Measurements from ENCODE around the gene SLCO4C1.
"Not testable (repeated sequence)": the region's sequence is repeated elsewhere in the genome, so short reads cannot be mapped to it uniquely, and the experiment has no call there.

Gene SLCO4C1, protein sequence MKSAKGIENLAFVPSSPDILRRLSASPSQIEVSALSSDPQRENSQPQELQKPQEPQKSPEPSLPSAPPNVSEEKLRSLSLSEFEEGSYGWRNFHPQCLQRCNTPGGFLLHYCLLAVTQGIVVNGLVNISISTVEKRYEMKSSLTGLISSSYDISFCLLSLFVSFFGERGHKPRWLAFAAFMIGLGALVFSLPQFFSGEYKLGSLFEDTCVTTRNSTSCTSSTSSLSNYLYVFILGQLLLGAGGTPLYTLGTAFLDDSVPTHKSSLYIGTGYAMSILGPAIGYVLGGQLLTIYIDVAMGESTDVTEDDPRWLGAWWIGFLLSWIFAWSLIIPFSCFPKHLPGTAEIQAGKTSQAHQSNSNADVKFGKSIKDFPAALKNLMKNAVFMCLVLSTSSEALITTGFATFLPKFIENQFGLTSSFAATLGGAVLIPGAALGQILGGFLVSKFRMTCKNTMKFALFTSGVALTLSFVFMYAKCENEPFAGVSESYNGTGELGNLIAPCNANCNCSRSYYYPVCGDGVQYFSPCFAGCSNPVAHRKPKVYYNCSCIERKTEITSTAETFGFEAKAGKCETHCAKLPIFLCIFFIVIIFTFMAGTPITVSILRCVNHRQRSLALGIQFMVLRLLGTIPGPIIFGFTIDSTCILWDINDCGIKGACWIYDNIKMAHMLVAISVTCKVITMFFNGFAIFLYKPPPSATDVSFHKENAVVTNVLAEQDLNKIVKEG

DNA sequence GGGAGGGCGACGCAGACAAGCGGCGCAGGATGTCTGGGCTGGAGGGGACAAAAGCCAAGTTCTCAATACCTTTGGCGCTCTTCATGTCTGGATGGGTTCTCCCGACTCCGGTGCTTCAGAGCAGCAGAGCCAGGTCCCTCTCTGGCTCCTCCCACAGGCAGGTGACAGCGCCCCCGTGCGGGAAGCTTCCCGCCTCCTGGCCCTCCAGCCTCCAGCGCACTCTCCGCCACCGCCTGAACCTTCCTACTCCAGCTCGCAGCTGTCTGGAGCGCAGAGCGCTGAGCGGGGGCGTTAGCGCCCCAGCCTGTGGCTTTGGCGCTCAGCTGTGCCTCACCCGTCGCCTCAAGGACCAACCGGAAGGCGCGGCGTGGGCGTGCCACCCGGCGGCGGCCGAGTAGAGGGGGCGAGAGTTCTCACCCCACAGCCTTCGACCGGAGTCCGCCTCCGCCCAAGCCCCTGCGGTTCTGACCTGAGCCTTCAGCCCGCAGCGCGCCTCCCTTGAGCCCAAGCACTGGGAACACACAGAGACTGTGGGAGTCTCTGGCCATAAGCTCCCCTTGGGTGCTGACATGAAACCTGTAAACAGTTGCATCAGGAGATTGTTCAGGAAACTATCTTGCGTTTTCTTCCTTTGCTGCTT lies at the start of gene SLCO4C1:
SLCO4C1 (minus strand) TSS at position 107 of the 640 bp plus-strand sequence; CDS start at position 85, 22 bp downstream.
- DNase-seq (ENCODE audit: low spot score) = no peak

DNA sequence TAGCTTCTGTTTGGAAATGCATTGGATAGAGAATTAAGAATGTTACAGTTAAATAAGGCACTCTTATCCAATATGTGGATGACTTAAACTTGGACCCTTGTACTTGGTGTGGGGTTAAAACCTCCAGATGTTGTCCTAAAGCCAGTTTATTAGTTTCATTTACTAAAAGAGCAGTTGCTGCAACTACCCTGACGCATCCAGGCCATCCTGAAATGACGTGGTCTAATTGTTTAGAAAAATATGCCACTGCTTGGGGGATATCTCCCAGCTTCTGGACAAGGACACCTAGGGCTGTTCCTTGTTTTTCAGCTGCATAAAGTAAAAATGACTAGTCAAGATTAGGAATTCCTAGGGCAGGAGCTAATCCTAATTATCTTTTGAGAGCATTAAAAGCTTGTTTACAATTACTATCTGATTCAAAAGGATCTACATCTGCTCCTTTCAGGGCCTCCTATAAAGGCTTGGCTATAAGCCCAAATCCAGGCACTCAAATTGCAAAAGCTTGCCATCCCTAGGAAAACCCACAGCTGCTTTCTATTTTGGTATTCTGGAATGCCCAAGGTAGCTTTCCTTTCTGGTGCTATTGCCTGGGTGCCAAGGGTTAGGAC lies 45.7 kb upstream of the SLCO4C1 start:
- DNase-seq (ENCODE audit: low spot score) = no peak

GRCh38 chr5:102324714-102325113 lies 28.6 kb upstream of the SLCO4C1 start:
- no peak for DNase-seq (ENCODE audit: low spot score)

GRCh38 chr5:102318801-102319200 lies 22.7 kb upstream of the SLCO4C1 start:
- not testable (repeated sequence) for DNase-seq (ENCODE audit: low spot score)

DNA sequence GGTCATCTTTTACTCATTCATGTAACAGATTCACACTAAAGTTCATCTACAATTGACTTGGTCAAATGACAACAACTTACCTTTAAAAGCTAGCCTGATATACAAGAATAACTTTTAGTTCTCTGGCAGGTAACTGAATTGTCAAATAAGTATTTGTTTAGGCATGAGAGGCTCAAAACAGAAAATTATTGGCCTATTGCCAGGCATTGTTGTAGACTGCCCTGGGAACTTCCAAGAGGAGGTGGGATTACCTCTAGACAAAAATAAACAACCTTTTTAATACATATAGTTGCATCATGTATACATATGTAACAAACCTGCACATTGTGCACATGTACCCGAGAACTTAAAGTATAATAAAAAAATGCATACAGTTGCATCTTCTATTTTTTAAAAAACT lies 18.2 kb upstream of the SLCO4C1 start:
- no peak for DNase-seq (ENCODE audit: low spot score)

DNA sequence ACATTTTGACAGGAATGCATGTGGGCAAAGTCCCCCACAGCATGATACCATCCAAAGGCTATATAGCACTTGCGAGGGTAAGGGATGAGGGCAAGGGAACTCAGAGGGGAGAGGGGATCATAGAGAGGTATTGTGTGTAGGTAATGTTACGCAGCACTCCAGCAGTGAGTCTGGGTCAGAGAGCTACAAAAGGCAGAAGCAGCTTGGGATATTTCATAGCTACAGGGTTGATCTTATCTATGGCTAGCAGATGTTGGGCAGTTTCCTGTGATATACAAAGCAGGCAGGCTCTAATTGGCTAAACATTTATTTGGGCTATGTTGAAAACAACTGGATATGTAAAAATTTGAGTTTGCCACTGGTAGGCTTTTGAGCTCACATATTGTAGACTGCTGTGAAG lies 17.8 kb upstream of the SLCO4C1 start:
- no peak for DNase-seq (ENCODE audit: low spot score)

- DNase-seq (ENCODE audit: low spot score) = no peak
Observed at GRCh38 chr5:102312586-102313370, 16.7 kb upstream of the SLCO4C1 start.

DNA sequence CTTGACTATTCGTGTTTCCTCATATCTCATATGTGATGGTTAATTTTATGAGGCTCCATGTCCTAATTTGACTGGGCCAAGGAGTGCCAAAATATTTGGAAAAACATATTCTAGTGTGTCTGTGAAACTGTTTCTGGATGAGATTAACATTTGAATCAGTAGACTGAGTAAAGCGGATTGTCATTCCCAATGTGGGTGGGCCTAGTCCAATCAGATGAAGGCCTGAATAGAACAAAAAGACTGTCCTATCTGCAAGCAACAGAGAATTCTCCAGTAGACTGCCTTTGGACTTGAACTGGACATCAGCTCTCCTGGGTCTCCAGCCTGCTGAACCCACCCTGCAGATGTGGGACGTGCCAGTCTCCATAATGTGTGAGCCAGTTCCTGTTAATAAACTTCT lies 13.5 kb upstream of the SLCO4C1 start:
- no peak for DNase-seq (ENCODE audit: low spot score)

- DNase-seq (ENCODE audit: low spot score) = no peak
Observed at GRCh38 chr5:102307232-102307631, 11.1 kb upstream of the SLCO4C1 start.

- DNase-seq (ENCODE audit: low spot score) = no peak
Observed at GRCh38 chr5:102306121-102306520, 10.0 kb upstream of the SLCO4C1 start.

GRCh38 chr5:102295534-102296177 lies 428 bp downstream of the SLCO4C1 start:
- no peak for DNase-seq (ENCODE audit: low spot score)

- DNase-seq (ENCODE audit: low spot score) = no peak
Observed at GRCh38 chr5:102294886-102295395, 1.1 kb downstream of the SLCO4C1 start.

DNA sequence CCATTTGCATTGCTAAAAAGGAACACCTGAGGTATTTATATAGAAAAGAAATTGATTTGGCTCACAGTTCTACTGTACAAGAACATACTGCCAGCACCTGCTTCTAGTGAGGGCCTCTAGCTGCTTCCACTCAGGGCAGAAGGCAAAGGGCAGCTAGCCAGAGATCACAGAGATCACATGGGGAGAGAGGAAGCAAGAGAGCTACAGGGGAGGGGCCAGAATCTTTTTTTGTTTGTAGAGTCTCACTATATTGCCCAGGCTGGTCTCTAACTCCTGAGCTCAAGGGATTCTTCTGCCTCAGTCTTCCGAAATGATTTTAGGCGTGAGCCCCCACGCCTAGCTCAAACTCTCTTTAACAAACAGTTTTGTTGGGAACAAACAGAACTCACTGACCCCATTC lies 6.1 kb downstream of the SLCO4C1 start:
- no peak for DNase-seq (ENCODE audit: low spot score)

- DNase-seq (ENCODE audit: low spot score) = no peak
Observed at GRCh38 chr5:102289251-102289899, 6.7 kb downstream of the SLCO4C1 start.

- no peak for DNase-seq (ENCODE audit: low spot score)
Observed at GRCh38 chr5:102288630-102289029, 7.5 kb downstream of the SLCO4C1 start.

GRCh38 chr5:102286476-102286875 lies 9.6 kb downstream of the SLCO4C1 start:
- DNase-seq (ENCODE audit: low spot score) = no peak

- DNase-seq (ENCODE audit: low spot score) = no peak
Observed at GRCh38 chr5:102283102-102283797, 12.8 kb downstream of the SLCO4C1 start.

DNA sequence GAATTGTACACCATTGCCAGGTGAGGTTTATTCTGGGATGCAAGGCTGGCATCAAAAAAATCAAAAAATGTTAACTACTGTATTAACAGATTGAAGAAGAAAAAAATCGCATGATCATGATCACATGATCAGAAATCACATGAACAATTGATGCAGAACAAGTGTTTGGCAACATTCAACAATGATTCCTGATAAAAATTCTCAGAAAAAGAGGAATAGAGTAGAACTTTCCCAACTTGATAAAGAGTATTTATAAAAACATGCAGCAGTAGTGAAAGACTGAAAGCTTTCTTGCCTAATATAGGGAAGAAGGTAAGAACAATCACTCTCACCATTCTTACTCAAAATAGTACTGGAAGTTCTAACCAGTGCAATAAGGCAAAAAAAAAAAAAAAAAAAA lies 16.4 kb downstream of the SLCO4C1 start:
- no peak for DNase-seq (ENCODE audit: low spot score)

- no peak for DNase-seq (ENCODE audit: low spot score)
Observed at GRCh38 chr5:102278231-102278630, 17.9 kb downstream of the SLCO4C1 start.

- no peak for DNase-seq (ENCODE audit: low spot score)
Observed at GRCh38 chr5:102277144-102277543, 18.9 kb downstream of the SLCO4C1 start.

All from AG08395 (cell line).